Panc1 (cell line): ENCODE data around the gene MTFMT.

Experiments
- POLR2AphosphoS5 ChIP-seq: IDR thresholded peaks from 2 replicates; pipeline ENCODE4 v1.6.1; 2012; ENCODE audit warnings: mild to moderate bottlenecking, low read depth, low read length, moderate library complexity
- SIN3A ChIP-seq: IDR thresholded peaks from 2 replicates; pipeline ENCODE4 v1.6.1; 2012; ENCODE audit warnings: low read depth, mild to moderate bottlenecking, low read length, moderate library complexity, borderline replicate concordance; ENCODE audit not compliant: insufficient read depth
- TCF7L2 ChIP-seq: IDR thresholded peaks from 2 replicates; pipeline ENCODE4 v1.6.1; 2011; ENCODE audit warnings: mild to moderate bottlenecking, low read depth, low read length, inconsistent platforms
- TF ChIP-seq, protein P1 (sequence below): fragments of 450-650 bp; IDR thresholded peaks from 2 replicates; pipeline ENCODE4 v1.5.1; 2017; ENCODE audit warnings: mild to moderate bottlenecking
- TF ChIP-seq, protein P2 (sequence below), 2 experiments: IDR thresholded peaks; 2 replicates each; pipeline ENCODE4 v1.6.1; 2011 to 2012; ENCODE audit warnings: low read depth in 2 of 2, control low read depth in 1 of 2, low read length in 1 of 2, mild to moderate bottlenecking in 1 of 2, moderate library complexity in 1 of 2; ENCODE audit not compliant: insufficient read depth in 1 of 2

DNA sequence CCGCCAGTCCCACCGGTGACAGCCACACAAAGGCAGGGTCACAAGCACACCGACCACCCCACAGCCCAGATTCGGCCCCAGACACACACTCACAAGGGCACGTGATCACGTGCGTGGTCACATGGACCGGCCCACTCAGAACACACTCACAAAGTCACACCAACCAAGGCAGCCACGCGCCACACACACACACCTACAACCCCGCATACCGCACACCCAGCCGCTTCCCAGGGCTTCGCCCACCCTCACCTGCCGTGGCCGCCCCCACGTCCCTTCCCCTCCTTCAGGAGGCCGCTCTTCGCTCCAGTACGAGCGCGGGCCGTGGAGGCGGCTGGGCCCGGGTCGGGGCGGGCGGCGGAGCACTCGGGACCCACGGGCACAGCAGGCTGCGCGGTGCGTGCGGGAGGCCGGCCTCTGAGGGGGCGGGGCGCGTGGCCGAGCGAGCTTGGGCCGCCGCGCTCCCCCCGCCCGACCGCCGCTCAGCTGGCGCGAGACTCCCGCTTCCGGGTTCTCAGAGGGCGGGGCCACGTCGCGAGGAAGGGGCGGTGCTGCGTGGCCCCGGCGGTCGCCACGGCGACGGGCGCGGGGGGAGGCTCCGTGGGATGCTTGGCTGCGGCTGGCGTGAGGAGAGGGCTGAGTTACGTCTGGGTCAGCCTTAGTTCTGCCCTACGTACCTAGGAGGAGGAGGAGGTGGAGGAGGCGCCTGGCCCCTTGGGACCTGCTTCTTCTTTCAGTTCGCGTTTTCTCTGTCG lies 39.8 kb downstream of the MTFMT start, which contains the start of gene SPG21:
- TF ChIP-seq, protein P1, sequence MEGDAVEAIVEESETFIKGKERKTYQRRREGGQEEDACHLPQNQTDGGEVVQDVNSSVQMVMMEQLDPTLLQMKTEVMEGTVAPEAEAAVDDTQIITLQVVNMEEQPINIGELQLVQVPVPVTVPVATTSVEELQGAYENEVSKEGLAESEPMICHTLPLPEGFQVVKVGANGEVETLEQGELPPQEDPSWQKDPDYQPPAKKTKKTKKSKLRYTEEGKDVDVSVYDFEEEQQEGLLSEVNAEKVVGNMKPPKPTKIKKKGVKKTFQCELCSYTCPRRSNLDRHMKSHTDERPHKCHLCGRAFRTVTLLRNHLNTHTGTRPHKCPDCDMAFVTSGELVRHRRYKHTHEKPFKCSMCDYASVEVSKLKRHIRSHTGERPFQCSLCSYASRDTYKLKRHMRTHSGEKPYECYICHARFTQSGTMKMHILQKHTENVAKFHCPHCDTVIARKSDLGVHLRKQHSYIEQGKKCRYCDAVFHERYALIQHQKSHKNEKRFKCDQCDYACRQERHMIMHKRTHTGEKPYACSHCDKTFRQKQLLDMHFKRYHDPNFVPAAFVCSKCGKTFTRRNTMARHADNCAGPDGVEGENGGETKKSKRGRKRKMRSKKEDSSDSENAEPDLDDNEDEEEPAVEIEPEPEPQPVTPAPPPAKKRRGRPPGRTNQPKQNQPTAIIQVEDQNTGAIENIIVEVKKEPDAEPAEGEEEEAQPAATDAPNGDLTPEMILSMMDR, result no peak
- TF ChIP-seq POLR2AphosphoS5 (peak; percentile 71), TCF7L2 (no peak), SIN3A (peak; percentile 83; the same call in 1 of the 2 replicates)
- TF ChIP-seq, protein P2, sequence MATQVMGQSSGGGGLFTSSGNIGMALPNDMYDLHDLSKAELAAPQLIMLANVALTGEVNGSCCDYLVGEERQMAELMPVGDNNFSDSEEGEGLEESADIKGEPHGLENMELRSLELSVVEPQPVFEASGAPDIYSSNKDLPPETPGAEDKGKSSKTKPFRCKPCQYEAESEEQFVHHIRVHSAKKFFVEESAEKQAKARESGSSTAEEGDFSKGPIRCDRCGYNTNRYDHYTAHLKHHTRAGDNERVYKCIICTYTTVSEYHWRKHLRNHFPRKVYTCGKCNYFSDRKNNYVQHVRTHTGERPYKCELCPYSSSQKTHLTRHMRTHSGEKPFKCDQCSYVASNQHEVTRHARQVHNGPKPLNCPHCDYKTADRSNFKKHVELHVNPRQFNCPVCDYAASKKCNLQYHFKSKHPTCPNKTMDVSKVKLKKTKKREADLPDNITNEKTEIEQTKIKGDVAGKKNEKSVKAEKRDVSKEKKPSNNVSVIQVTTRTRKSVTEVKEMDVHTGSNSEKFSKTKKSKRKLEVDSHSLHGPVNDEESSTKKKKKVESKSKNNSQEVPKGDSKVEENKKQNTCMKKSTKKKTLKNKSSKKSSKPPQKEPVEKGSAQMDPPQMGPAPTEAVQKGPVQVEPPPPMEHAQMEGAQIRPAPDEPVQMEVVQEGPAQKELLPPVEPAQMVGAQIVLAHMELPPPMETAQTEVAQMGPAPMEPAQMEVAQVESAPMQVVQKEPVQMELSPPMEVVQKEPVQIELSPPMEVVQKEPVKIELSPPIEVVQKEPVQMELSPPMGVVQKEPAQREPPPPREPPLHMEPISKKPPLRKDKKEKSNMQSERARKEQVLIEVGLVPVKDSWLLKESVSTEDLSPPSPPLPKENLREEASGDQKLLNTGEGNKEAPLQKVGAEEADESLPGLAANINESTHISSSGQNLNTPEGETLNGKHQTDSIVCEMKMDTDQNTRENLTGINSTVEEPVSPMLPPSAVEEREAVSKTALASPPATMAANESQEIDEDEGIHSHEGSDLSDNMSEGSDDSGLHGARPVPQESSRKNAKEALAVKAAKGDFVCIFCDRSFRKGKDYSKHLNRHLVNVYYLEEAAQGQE (IDR thresholded peaks at IDR 0.05; ENCODE audit: insufficient read depth in 1 of 2, low read depth in 2 of 2, low read length in 1 of 2), result no peak
